ENCODE measurements around the gene ICOS. TPM values are rescaled to one million over a fixed set of nuclear protein-coding genes. Genes with fewer than 3 reads are reported as not detected.

ICOS gene
- polyA plus RNA-seq, 4 donors, result 0.22 TPM; not detected in 3

GRCh38 chr2:204005940-204006721, 69.6 kb downstream of the ICOS start:
- DNase-seq (ENCODE audit: low read depth in 4 of 4, low spot score in 3 of 4), result no peak

DNA sequence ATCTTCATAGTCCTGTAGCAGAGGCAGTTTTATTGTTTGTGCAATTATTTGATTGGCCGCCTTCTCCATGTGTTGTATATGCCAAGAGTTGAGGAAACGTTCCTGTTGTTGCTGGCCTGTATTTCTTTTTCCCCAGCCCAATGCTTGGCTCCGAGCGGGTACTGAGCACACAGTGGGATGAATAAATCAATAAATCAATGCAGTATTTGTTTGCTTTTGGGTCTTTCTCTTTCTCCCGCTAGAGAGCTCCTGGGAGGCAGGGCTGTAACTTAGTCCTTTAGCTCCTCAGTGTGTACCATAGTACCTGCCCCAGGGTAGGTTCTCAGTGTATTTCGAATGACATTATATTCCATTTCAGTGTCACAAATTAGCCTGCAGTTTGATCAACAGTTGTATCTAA, 71.8 kb downstream of the ICOS start:
- DNase-seq (ENCODE audit: low read depth in 4 of 4, low spot score in 3 of 4), result no peak

- DNase-seq (ENCODE audit: low read depth in 4 of 4, low spot score in 3 of 4), result no peak
Measured at GRCh38 chr2:204010628-204011560, 74.3 kb downstream of the ICOS start.

Other genes with a start within 250 kb of the ICOS start
- 1 to 10 TPM; 1.4 to 6.6 (median 1.9) TPM for gene CD28, start 230.1 kb upstream of the ICOS start, polyA plus RNA-seq (ENCODE audit: insufficient read length in 4 of 4)
- gene CTLA4, start 69.0 kb upstream of the ICOS start, polyA plus RNA-seq (ENCODE audit: insufficient read length in 4 of 4), result under 1 TPM in 1 of 4 donors, not detected in 3; 0.19 TPM

Data from left renal pelvis (tissue), 4 donors.